WERI-Rb-1 (cell line): ENCODE data around the gene ANO3.
A peak's percentile ranks its signal among the peaks of the same experiment; 100 is the strongest.

ENCODE experiments used
- DNase-seq: peaks from one replicate; pipeline ENCODE4 v3.0.0-alpha.2; 2020
- H3K27ac ChIP-seq: fragments of 250-450 bp; sonication (Bioruptor Pico); 2 replicates; pipeline ENCODE4 v1.5.1; 2020; ENCODE audit warnings: mild to moderate bottlenecking, moderate library complexity
- H3K27me3 ChIP-seq: fragments of 250-450 bp; sonication (Bioruptor Pico); 2 replicates; pipeline ENCODE4 v1.5.1; 2021; ENCODE audit warnings: mild to moderate bottlenecking, low read depth, moderate library complexity; ENCODE audit not compliant: insufficient read depth, severe bottlenecking
- H3K36me3 ChIP-seq: fragments of 250-450 bp; sonication (Bioruptor Pico); 2 replicates; pipeline ENCODE4 v1.5.1; 2020; ENCODE audit warnings: mild to moderate bottlenecking, moderate library complexity
- H3K4me3 ChIP-seq: 2 replicates; pipeline ENCODE4 v1.5.1; 2011; ENCODE audit warnings: low read depth, mild to moderate bottlenecking, control low read depth, low read length
- H3K9me3 ChIP-seq: fragments of 250-450 bp; sonication (Bioruptor Pico); 2 replicates; pipeline ENCODE4 v1.5.1; 2021; ENCODE audit warnings: mild to moderate bottlenecking, moderate library complexity; ENCODE audit not compliant: severe bottlenecking
- CTCF ChIP-seq: IDR thresholded peaks from 2 replicates; pipeline ENCODE4 v1.5.1; 2011; ENCODE audit warnings: low read depth, mild to moderate bottlenecking, control low read depth, inconsistent platforms, low read length

ANO3 gene

GRCh38 chr11:26510164-26510563 is 178.2 kb downstream of the ANO3 start:
- no peak for TF ChIP-seq CTCF
- Histone ChIP-seq H3K4me3 (no peak overlapping the region), H3K9me3 (no peaks in the 10 kb centered on the region), H3K27ac (no peak overlapping the region), H3K27me3 (no peaks in the 10 kb centered on the region), H3K36me3 (no peaks in the 10 kb centered on the region)
- no peak for DNase-seq

- H3K27me3 ChIP-seq, result no peaks in the 10 kb centered on the region
- TF ChIP-seq CTCF, result no peak
- H3K27ac ChIP-seq, result no peak overlapping the region
- no peak overlapping the region for H3K4me3 ChIP-seq
- no peaks in the 10 kb centered on the region for H3K36me3 ChIP-seq
- H3K9me3 ChIP-seq, result no peaks in the 10 kb centered on the region
- DNase-seq, result no peak
Measured at GRCh38 chr11:26510756-26511155, 178.8 kb downstream of the ANO3 start.

- DNase-seq, result no peak
- Histone ChIP-seq H3K36me3 (no peaks in the 10 kb centered on the region), H3K27ac (no peak overlapping the region), H3K9me3 (no peaks in the 10 kb centered on the region), H3K27me3 (no peaks in the 10 kb centered on the region), H3K4me3 (no peak overlapping the region)
- no peak for TF ChIP-seq CTCF
Measured at GRCh38 chr11:26512196-26512595, 180.3 kb downstream of the ANO3 start.

GRCh38 chr11:26519469-26519868 is 187.5 kb downstream of the ANO3 start:
- no peaks in the 10 kb centered on the region for H3K9me3 ChIP-seq
- no peak for TF ChIP-seq CTCF
- H3K27me3 ChIP-seq, result no peaks in the 10 kb centered on the region
- H3K27ac ChIP-seq, result no peak overlapping the region
- DNase-seq, result no peak
- H3K36me3 ChIP-seq, result no peaks in the 10 kb centered on the region
- no peak overlapping the region for H3K4me3 ChIP-seq

- Histone ChIP-seq H3K9me3 (no peaks in the 10 kb centered on the region), H3K36me3 (no peaks in the 10 kb centered on the region), H3K27me3 (no peaks in the 10 kb centered on the region), H3K27ac (no peak overlapping the region), H3K4me3 (no peak overlapping the region)
- TF ChIP-seq CTCF, result peak; percentile 35; the same call in 1 of the 2 replicates
- peak; percentile 8 for DNase-seq
Measured at GRCh38 chr11:26522912-26523610, 191.1 kb downstream of the ANO3 start.

GRCh38 chr11:26527685-26528084 is 195.8 kb downstream of the ANO3 start:
- DNase-seq, result no peak
- Histone ChIP-seq H3K4me3 (no peak overlapping the region), H3K27me3 (no peaks in the 10 kb centered on the region), H3K27ac (no peak overlapping the region), H3K36me3 (no peaks in the 10 kb centered on the region), H3K9me3 (no peaks in the 10 kb centered on the region)
- TF ChIP-seq CTCF, result no peak
